K562 (cell line): ENCODE results near the gene KCNA1. TPM values are rescaled to one million over a fixed set of nuclear protein-coding genes. Genes with fewer than 3 reads are reported as not detected.

ENCODE experiments used
- ATAC-seq: fragments of 200-7000 bp; cut with Tn5 transposase; 3 replicates; pipeline ENCODE4 v1.9.1; 2020; ENCODE audit warnings: moderate library complexity
- BruUV-seq: library from RNA; stranded (reverse); fragments of 400-500 nt; replicated peaks from 2 replicates; lab custom pipeline; 2021; lab: Mats Ljungman, UMichigan
- CTCF ChIA-PET: fragments of 300-600 bp; formaldehyde crosslinking; extraction: SDS; loops from one replicate; lab custom pipeline; 2021; ENCODE audit warnings: low intra/inter-chr PET ratio; lab: Yijun Ruan, JAX
- POLR2A ChIA-PET: fragments of 300-600, 350-650 bp; sonication (Branson Sonifier 250); formaldehyde crosslinking; extraction: SDS; loops from one replicate; lab custom pipeline; 2021; ENCODE audit warnings: antibody characterized with exemption, inconsistent platforms; lab: Yijun Ruan, JAX
- DNase-seq, 4 experiments: peaks; one replicate each; pipeline versions ENCODE4 v3.0.0 to v3.0.0-alpha.2; 2011 to 2018; ENCODE audit warnings: low spot score in 3 of 4, mixed read lengths in 3 of 4; ENCODE audit errors: extremely low read depth in 1 of 4
- FAIRE-seq: peaks from 2 replicates; lab custom pipeline; 2011; peaks lifted over from hg19 to GRCh38; lab: Jason Lieb, UNC
- H2AFZ ChIP-seq: 2 replicates; pipeline ENCODE4 v1.6.0; 2011; ENCODE audit warnings: low read depth, low read length, control low read depth, inconsistent platforms
- H3K27ac ChIP-seq: fragments of 200-600 bp; 3 replicates; pipeline ENCODE4 v1.8.0; 2011; ENCODE audit warnings: low read depth, mild to moderate bottlenecking, control low read depth, inconsistent platforms, low read length, moderate library complexity, mixed read lengths; ENCODE audit errors: extremely low read depth
- H3K27me3 ChIP-seq, 2 experiments: fragments of 300-600 bp in 1 of 2; 2 replicates in 1 of 2; 3 replicates in 1 of 2; pipeline versions ENCODE4 v1.6.0 to v1.8.0; 2011; ENCODE audit warnings: inconsistent platforms in 2 of 2, low read length in 2 of 2, mild to moderate bottlenecking in 1 of 2, mixed read lengths in 1 of 2, moderate library complexity in 1 of 2; ENCODE audit not compliant: control insufficient read depth in 2 of 2, insufficient read depth in 2 of 2
- H3K36me3 ChIP-seq: fragments of 300-600 bp; 3 replicates; pipeline ENCODE4 v1.8.0; 2011; ENCODE audit warnings: mild to moderate bottlenecking, low read length, inconsistent platforms; ENCODE audit not compliant: control insufficient read depth, insufficient read depth
- H3K4me1 ChIP-seq, 2 experiments: fragments of 200-600 bp in 1 of 2; replicated peaks in 1 of 2; 2 replicates in 1 of 2; 3 replicates in 1 of 2; pipeline versions ENCODE4 v1.5.1 to v1.8.0; 2011; ENCODE audit warnings: inconsistent platforms in 2 of 2, low read length in 2 of 2, mild to moderate bottlenecking in 1 of 2, mixed read lengths in 1 of 2, moderate library complexity in 1 of 2; ENCODE audit not compliant: control insufficient read depth in 2 of 2, insufficient read depth in 2 of 2
- H3K4me2 ChIP-seq: 2 replicates; pipeline ENCODE4 v1.6.1; 2011; ENCODE audit warnings: low read length, control low read depth, inconsistent platforms, mixed read lengths; ENCODE audit not compliant: insufficient read depth
- H3K4me3 ChIP-seq: fragments of 200-600 bp; sonication (generic), shearing (Covaris generic); 2 replicates; pipeline ENCODE4 v1.5.1; 2016; ENCODE audit warnings: control low read depth, inconsistent platforms
- H3K79me2 ChIP-seq: fragments of 200-600 bp; 3 replicates; pipeline ENCODE4 v1.8.0; 2011; ENCODE audit warnings: low read length, inconsistent platforms; ENCODE audit not compliant: control insufficient read depth, insufficient read depth
- H3K9ac ChIP-seq, 2 experiments: 2 replicates each; pipeline versions ENCODE4 v1.6.0 to v1.6.1; 2011; ENCODE audit warnings: low read depth in 2 of 2, low read length in 2 of 2, control low read depth in 1 of 2, inconsistent platforms in 1 of 2, mild to moderate bottlenecking in 1 of 2, mixed read lengths in 1 of 2; ENCODE audit not compliant: insufficient read depth in 1 of 2
- H3K9me1 ChIP-seq: one replicate; pipeline ENCODE4 v1.6.0; 2011; ENCODE audit warnings: inconsistent platforms, mild to moderate bottlenecking, low read length, moderate library complexity; ENCODE audit not compliant: control insufficient read depth, insufficient read depth
- H3K9me3 ChIP-seq: replicated peaks from 2 replicates; pipeline ENCODE4 v1.5.1; 2011; ENCODE audit warnings: low read depth, low read length, inconsistent platforms; ENCODE audit not compliant: control insufficient read depth, insufficient read depth
- H4K20me1 ChIP-seq: replicated peaks from 2 replicates; pipeline ENCODE4 v1.6.1; 2011; ENCODE audit warnings: low read length, inconsistent platforms, mixed read lengths; ENCODE audit not compliant: control insufficient read depth, insufficient read depth
- CHCHD3 ChIP-seq: fragments of 250-450 bp; sonication (Bioruptor Pico); IDR thresholded peaks from 2 replicates; pipeline ENCODE4 v2.1.2; 2022; ENCODE audit warnings: mild to moderate bottlenecking
- FOSL1 ChIP-seq: fragments of 200-800 bp; sonication (Bioruptor generic); conservative IDR thresholded peaks from 2 replicates; pipeline ENCODE4 v1.6.1; 2016; ENCODE audit warnings: missing genetic modification characterization, missing compliant biosample characterization
- FOXJ2 ChIP-seq: fragments of 200-800 bp; sonication (Bioruptor generic); IDR thresholded peaks from 2 replicates; pipeline ENCODE4 v1.6.1; 2016; ENCODE audit warnings: missing genetic modification characterization, missing compliant biosample characterization
- HEY1 ChIP-seq: fragments of 250-450 bp; sonication (Bioruptor Pico); IDR thresholded peaks from 2 replicates; pipeline ENCODE4 v1.5.0; 2020; ENCODE audit warnings: mild to moderate bottlenecking, moderate library complexity, borderline replicate concordance
- HOXB6 ChIP-seq: fragments of 250-450 bp; sonication (Bioruptor Pico); IDR thresholded peaks from 2 replicates; pipeline ENCODE4 v1.5.1; 2022; ENCODE audit warnings: mild to moderate bottlenecking, borderline replicate concordance
- SIN3A ChIP-seq, 2 experiments: fragments of 150-350 bp in 1 of 2; IDR thresholded peaks; 2 replicates each; pipeline ENCODE4 v1.6.1; 2011 to 2016; ENCODE audit warnings: borderline replicate concordance in 2 of 2, low read depth in 2 of 2, low read length in 2 of 2, mild to moderate bottlenecking in 2 of 2, moderate library complexity in 2 of 2; ENCODE audit not compliant: control insufficient read depth in 1 of 2
- ZEB2 ChIP-seq: fragments of 450-650 bp; IDR thresholded peaks from 2 replicates; pipeline ENCODE4 v1.6.1; 2016
- ZNF140 ChIP-seq: fragments of 250-450 bp; sonication (Bioruptor Pico); IDR thresholded peaks from 2 replicates; pipeline ENCODE4 v1.8.0; 2021; ENCODE audit warnings: moderate library complexity, mild to moderate bottlenecking, inconsistent platforms
- ZNF217 ChIP-seq: sonication (generic); formaldehyde crosslinking; IDR thresholded peaks from 2 replicates; pipeline ENCODE4 v1.8.0; 2022; ENCODE audit warnings: mild to moderate bottlenecking, missing genetic modification reagents
- WGBS: fragments of 100-300 bp; shearing (Covaris generic); methylation state at CpG from one replicate; pipeline ENCODE4 v1.1.6; 2016; ENCODE audit warnings: low coverage, mixed read lengths; ENCODE audit not compliant: insufficient coverage; ENCODE audit errors: missing lambda C conversion rate; 5-methylcytosine and 5-hydroxymethylcytosine counted together
- in situ Hi-C: fragments of 300-500 bp; cut with MboI; formaldehyde crosslinking; loops from 4 replicates; pipeline ENCODE4 v1.15.0; 2018; ENCODE audit warnings: inconsistent platforms, mixed read lengths
- intact Hi-C: fragments of 100-400 bp; cut with micrococcal nuclease; formaldehyde crosslinking; loops from 2 replicates; pipeline ENCODE4 v1.14.2; 2022
- polyA plus RNA-seq, 8 experiments: library from polyadenylated mRNA; depleted of rRNA in 4 of 8; stranded (reverse) in 5 of 8; unstranded in 3 of 8; fragments of >200 nt; fragmentation: Nextera tagmentation in 2 of 8; fragmentation: Illumina TruSeq in 1 of 8; extraction: Ambion mirVana in 2 of 8; extraction: Trizol in 1 of 8; gene quantifications; 2 replicates each; pipeline versions ENCODE4 v1.2.1 to v1.2.3, GENCODE V29; 2011 to 2014; ENCODE audit warnings: inconsistent platforms in 1 of 8, missing spikeins in 1 of 8
- total RNA-seq, 7 experiments: library from RNA; depleted of rRNA in 6 of 7; stranded (reverse); fragments of >200 nt in 6 of 7; fragmentation: Illumina TruSeq in 2 of 7; extraction: Trizol in 2 of 7; gene quantifications; 2 replicates each; pipeline versions ENCODE4 v1.2.1 to v1.2.3, GENCODE V29; 2011 to 2021; ENCODE audit warnings: low replicate concordance in 1 of 7

Gene KCNA1
- total and polyA plus RNA-seq, 9 of the 15 experiments (the other 6 are each of a cell fraction or from before 2014, with no cell fraction given) = not detected

- H3K36me3 ChIP-seq = no peaks in the 10 kb centered on the region
- TF ChIP-seq FOSL1 (no peak), CHCHD3 (no peak), HOXB6 (CRISPR knock-in tag) (no peak), ZEB2 (no peak), FOXJ2 (no peak), SIN3A (IDR thresholded peaks at IDR 0.05; ENCODE audit: borderline replicate concordance in 2 of 2, control insufficient read depth in 1 of 2, low read depth in 2 of 2, low read length in 2 of 2) (no peak), ZNF140 (CRISPR knock-in tag) (no peak), HEY1 (CRISPR knock-in tag) (no peak), ZNF217 (CRISPR knock-in tag) (no peak)
- no peak overlapping the region for H2AFZ ChIP-seq
- intact Hi-C loops = no loop called here
- FAIRE-seq (no peak), DNase-seq (no peak), ATAC-seq (no peak)
- H3K9me3 ChIP-seq = no peaks in the 10 kb centered on the region
- no peak overlapping the region for H3K9ac ChIP-seq
- no peaks in the 10 kb centered on the region for H3K79me2 ChIP-seq
- no TSS peak for BruUV-seq
- ChIA-PET CTCF (no interaction called here), POLR2A (no interaction called here)
- no peak overlapping the region for H3K27ac ChIP-seq
- in situ Hi-C loops = no loop called here
- WGBS = 0% methylated on average over 2 of the region's 2 CpGs
- H3K27me3 ChIP-seq = no peaks in the 10 kb centered on the region; a peak in 3 of 5 replicates
- H3K4me3 ChIP-seq = no peak overlapping the region
- no peaks in the 10 kb centered on the region for H3K9me1 ChIP-seq
- H3K4me2 ChIP-seq = no peak overlapping the region
- no peaks in the 10 kb centered on the region for H4K20me1 ChIP-seq
- H3K4me1 ChIP-seq = no peaks in the 10 kb centered on the region
Measured at GRCh38 chr12:4956054-4956453, 46.3 kb downstream of the KCNA1 start.
